GM18870 (cell line): ENCODE measurements around the gene RPL4.

Experiments used
- ATAC-seq: cut with Tn5 transposase; IDR thresholded peaks from one replicate; pipeline ENCODE4 v1.9.1; 2021; ENCODE audit warnings: moderate library complexity; ENCODE audit not compliant: unreplicated experiment

The RPL4 gene

DNA sequence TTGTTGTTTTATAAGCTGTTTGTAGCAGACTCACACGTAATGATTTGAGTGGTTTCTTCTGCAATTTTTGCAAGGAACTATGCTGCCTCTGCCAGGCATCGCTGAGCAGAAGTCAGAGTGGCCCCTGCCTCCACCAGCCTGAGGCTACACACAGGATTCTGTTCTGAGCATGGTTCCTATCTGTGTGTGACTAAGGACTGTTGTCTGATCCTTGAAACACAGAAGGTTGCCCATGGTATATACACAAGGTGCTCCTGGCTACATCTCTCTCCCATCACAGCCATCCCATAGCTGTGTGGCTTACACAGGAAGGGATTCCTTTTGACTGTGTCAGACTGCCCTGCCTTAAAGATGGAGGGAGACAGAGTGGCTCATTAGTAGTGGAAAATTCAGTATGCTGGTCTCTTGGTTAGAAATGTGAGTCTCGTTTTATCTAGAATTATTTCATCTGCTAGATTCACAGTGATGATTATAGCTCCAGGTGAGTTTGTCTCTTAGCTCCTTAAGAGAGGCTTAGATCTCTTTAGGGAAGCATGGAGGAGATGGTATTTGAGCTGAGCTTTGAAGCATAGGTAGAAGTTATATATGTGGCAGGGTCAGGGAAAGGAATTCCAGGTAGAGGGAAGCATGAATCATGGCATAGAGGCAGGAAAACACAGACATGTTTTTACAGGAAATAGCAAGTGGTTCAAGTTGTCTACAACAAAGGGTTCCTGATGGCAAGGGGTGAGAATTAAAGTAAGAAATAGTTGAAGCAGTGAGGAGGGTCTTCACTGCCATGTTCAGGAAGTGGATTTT lies 44.6 kb downstream of the RPL4 start:
- ATAC-seq = no peak

- no peak for ATAC-seq
Measured at GRCh38 chr15:66456211-66456610, 48.4 kb downstream of the RPL4 start.

- no peak for ATAC-seq
Measured at GRCh38 chr15:66454143-66454542, 50.5 kb downstream of the RPL4 start.

DNA sequence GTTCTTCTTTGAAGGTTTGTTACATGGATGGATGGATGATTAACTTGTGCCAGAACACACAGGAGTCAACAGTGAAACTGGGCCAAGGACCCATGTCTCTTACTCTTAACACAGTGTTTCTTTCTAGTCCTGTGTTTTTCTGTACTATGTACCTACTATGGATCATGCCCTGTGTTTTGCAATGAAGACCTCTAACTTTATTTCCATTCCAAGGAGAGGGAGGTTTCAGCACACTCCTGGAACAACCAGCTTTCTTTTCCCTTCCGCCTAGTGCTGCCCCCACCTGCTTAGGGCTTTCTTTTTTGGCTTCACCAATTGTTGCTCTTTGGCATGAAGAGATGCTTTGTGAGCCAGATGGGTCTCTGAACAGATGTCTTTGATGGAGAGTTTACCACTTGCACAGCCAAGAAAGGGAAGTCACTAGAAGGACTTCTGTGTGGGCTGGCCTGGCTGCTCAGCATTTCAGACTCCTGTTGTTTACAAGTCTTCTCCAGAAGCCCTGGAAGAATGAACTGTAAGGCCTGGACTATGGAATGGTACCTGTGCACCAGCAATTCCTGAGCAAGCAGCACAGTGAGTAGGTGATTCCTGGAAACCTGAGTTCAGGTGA lies 51.6 kb downstream of the RPL4 start:
- ATAC-seq = no peak

DNA sequence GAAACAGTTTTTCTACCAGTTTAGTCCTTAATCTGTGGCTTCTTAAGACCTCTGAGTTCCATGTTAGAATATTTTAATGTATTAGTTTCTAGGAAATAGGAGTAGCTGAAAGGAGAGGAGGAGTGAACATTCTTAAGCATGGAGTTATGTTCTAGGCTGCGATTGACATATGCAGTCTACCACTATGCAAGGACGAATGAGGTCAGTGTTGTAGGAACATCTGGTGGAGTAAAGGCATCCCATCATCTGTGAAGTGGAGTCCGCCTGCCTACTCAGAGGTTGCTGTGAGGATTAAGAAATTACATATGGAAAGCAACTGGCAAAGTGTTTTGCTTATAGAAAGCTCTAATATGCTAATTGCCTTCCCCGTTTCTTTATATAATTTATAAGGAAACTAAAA lies 52.2 kb downstream of the RPL4 start:
- ATAC-seq = no peak
